GM18508 (cell line): Measurements from ENCODE around the gene QPRT.
"Not testable (repeated sequence)": the region's sequence is repeated elsewhere in the genome, so short reads cannot be mapped to it uniquely, and the experiment has no call there.

ENCODE experiments used
- ATAC-seq: cut with Tn5 transposase; IDR thresholded peaks from one replicate; pipeline ENCODE4 v1.9.1; 2021; ENCODE audit warnings: moderate number of reproducible peaks; ENCODE audit not compliant: insufficient read depth, unreplicated experiment

The QPRT gene

GRCh38 chr16:29710227-29711219 lies 31.5 kb downstream of the QPRT start:
- ATAC-seq = no peak

DNA sequence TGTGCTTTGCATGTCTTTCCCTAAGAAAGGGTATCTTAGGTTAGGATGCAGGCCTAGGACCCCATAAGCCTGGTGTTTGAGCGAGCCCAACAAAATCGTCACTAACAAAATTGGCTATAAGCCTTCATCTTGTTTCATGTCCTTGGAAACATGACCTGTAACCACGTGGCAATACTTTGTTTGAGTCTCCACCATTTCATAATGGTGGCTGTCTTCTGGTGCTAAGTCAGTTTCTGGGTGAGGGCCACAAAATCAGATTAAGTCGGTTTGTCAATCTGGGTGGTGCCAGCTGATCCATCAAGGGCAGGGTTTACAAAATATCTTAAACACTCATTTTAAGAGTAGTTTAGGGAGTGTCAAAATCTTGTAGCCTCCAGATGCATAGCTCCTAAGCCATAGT lies 33.8 kb downstream of the QPRT start:
- no peak for ATAC-seq

GRCh38 chr16:29714396-29714795 lies 35.4 kb downstream of the QPRT start:
- no peak for ATAC-seq

DNA sequence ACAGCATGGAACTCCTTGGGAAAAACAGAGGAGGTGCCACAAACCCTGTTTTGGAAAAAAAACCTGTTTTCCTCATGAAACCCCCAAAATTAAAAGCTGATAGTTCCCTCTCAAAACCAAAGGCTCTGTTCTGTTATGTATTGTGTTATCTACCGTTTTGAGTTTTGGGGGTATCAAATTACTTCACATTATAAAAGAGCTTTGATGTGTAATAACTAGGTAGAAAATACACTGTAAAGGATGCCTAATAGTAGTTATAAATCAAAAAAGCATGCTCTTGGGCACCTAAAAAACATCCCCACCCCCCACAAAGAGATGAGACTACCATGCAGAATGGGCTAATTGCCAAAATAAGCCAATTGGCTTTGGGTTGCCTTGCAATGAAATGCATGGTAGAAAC lies 36.0 kb downstream of the QPRT start:
- ATAC-seq = no peak

DNA sequence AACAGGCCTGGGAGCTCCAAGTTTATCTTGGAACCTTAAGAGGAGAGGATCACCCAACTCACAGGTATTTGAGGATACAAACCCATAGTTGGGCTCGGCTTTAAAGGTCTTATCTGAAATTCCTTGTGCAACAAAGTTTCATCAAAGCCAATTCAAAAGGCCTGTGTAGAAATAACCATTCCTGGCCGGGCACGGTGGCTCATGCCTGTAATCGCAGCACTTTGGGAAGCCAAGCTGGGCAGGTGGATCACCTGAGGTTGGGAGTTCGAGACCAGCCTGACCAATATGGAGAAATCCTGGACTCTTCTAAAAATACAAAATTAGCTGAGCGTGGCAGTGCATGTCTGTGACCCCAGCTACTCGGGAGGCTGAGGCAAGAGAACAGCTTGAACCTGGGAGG lies 38.1 kb downstream of the QPRT start:
- no peak for ATAC-seq

DNA sequence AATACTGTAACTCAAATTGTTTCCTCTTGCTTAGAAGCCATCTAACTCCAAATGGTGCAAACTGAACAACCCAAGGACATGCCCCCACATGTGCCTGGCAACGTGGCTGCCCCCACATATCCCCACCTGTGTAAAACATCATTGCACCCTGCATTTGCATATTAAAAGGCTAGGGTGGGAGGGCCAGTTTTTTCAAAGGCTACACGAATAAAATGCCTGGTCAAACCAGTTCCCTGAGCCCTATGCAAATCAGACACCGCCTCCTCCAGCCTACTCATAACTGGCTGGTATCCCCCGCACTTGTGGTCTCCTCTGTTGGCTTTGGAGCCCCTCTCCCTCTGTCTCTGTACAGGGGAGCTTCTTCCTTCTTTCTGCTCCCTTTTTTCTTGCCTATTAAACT lies 40.1 kb downstream of the QPRT start:
- ATAC-seq = no peak

GRCh38 chr16:29720703-29721102 lies 41.7 kb downstream of the QPRT start:
- no peak for ATAC-seq

GRCh38 chr16:29721167-29721879 lies 42.3 kb downstream of the QPRT start:
- ATAC-seq = not testable (repeated sequence)

DNA sequence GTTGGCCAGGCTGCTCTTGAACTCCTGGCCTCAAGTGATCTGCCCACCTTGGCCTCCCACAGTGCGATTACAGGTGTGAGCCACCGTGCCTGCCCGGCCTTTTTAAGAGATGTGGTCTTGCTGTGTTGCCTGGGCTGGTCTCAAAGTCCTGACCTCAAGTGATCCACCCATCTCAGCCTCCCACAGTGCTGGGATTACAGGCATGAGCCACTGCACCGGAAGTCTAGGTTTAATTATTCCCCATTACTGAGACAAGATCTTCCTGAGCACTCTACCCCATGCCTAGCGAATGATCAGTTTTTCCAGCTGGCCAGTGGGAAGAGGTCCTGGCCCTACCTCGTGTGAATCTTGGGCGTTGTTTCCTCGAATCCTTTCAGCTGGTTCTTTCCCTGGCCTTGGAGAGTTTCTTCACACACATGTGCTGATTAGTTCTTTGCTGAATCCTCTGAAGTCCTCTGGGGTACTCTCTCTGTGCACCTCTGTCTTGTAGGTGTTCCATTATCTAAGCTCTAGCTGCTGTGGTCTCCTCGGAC lies 47.9 kb downstream of the QPRT start:
- ATAC-seq = no peak

GRCh38 chr16:29727452-29727851 lies 48.5 kb downstream of the QPRT start:
- ATAC-seq = no peak

GRCh38 chr16:29729116-29729521 lies 50.1 kb downstream of the QPRT start:
- no peak for ATAC-seq

DNA sequence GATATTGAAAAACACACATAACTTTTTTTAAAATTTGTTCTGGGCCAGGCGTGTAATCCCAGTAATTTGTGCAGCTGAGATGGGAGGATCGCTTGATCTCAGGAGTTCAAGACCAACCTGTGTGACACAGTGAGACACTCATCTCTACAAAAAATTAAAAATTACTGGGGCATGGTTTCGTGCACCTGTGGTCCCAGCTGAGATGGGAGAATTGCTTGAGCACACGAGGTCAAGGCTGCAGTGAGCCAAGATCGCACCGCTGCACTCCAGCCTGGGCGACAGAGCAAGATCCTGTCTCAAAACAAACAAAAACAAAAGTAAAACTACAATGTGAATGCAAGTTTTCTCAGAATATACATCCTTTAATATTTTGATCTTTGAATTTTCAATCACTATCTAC lies 51.7 kb downstream of the QPRT start:
- no peak for ATAC-seq

DNA sequence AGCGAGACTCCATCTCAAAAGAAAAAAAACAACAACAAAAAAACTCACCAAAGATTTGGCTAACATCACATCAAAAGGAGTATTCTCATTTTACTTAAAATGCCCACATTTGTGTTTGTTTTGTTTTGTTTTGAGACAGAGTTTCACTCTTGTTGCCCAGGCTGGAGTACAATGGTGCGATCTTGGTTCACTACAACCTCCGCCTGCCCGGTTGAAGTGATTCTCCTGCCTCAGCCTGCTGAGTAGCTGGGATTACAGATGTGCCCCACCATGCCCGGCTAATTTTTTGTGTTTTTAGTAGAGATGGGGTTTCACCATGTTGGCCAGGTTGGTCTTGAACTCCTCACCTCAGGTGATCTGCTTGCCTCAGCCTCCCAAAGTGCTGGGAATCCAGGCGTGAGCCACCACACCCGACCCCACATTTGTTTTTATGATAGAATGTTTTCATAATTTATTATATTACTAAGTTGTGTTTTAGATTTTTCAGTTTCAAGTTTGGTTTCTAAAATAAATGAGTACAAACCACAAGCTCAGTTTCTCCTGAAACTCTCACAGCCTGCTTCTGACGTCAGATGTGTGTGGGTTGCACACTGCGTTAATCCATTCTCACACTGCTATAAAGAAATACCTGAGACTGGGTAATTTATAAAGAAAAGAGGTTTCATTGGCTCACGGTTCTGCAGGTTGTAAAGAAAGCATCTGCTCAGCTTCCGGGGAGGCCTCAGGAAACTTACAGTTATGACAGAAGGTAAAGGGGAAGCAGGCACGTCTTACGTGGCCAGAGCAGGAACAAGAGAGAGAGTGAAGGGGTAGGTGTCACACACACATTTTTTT lies 53.0 kb downstream of the QPRT start:
- not testable (repeated sequence) for ATAC-seq

DNA sequence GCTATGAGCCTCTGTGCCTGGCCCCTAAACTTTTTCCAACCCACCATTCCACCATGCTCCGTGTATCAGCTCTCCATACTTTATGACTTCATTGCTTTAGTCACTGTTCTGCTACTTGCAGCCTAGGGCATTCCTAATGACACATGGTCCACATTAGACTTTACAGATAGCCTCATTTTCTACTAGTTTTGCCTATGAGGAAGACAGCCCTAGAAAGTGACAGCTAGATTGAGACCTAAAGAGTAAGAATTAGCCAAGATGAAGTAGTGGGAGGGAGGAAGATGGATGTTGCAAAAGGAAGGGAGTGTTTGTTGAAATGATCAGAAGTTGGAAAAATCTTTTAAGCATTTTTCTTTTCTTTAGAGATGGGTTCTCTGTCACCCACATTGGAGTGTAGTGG lies 55.8 kb downstream of the QPRT start:
- no peak for ATAC-seq

DNA sequence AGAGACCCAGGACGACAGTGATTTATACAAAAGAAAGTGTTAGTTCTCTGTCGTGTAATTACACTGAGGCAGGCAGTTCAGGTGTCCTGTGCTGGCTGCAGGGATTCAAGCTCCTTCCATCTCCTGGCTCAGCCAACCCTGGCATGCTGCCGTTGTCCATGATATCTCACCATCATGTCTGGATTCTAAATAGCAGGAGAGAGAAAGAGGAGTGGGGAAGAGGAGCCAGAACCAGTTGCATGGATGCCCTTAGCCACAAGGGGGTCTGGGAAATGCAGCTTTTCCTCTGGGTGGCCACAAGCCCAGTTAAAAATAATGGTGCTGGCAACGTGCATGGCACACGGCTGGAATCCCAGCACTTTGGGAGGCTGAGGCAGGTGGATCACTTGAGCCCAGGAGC lies 57.1 kb downstream of the QPRT start:
- ATAC-seq = no peak

GRCh38 chr16:29736764-29737163 lies 57.8 kb downstream of the QPRT start:
- no peak for ATAC-seq

DNA sequence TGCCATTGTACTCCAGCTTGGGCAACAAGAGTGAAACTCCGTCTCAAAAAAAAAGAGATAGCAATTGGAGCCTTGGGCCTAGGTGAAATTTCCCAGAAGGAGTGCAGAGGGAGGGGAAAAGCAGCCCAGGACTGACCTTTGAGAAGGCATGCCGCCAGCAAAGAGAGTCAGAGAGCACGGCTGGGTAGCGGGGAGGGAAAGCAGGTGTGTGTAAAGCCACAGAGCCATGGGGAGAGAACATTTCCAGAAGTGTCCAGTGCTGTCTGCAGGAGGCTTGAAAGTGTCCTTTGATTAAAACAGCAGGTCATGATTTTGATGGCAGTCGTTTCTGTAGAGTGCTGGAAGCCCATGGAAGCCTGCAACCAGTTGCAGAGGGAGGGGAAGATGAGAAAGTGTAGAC lies 58.7 kb downstream of the QPRT start:
- ATAC-seq = no peak

- no peak for ATAC-seq
Measured at GRCh38 chr16:29738514-29738913, 59.5 kb downstream of the QPRT start.

DNA sequence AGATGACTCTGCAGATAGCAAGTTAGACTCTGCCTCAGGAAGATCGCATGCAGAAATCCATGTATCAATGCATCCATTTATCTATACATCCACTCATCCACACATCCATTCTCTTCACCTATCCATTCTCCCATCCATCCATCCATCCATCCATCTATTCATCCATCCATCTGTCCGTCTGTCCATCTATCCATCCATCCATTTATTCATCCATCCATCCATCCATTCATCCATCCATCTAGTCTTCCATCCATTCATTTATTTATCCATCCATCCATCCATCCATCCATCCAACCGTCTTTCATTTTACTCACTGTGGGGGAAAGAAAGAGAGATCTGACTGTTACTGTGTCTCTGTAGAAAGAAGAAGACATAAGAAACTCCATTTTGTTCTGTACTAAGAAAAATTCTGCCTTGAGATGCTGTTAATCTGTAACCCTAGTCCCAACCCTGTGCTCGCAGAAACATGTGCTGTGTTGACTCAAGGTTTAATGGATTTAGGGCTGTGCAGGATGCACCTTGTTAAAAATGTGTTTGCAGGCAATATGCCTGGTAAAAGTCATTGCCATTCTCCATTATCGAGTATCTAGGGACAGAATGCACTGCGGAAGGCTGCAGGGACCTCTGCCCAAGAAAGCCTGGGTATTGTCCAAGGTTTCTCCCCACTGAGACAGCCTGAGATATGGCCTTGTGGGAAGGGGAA lies 61.1 kb downstream of the QPRT start:
- ATAC-seq = not testable (repeated sequence)

DNA sequence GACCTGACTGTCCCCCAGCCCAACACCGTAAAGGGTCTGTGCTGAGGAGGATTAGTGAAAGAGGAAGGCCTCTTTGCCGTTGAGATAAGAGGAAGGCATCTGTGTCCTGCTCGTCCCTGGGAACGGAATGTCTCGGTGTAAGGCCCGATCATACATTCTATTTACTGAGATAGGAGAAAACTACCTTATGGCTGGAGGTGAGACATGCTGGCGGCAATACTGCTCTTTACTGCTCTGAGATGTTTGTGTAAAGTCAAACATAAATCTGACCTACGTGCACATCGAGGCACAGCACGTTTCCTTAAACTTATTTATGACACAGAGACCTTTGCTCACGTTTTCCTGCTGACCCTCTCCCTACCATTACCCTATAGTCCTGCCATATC lies 61.6 kb downstream of the QPRT start:
- not testable (repeated sequence) for ATAC-seq
